Measurements from ENCODE around the gene PTPRZ1.

PTPRZ1 gene

GRCh38 chr7:121872831-121873288 lies at the start of gene PTPRZ1:
Gene PTPRZ1 (plus strand): TSS chr7:121873161. CDS start chr7:121873500, 339 bp downstream.
- DNase-seq: no peak

GRCh38 chr7:121824276-121824675 lies 48.7 kb upstream of the PTPRZ1 start:
- DNase-seq: no peak

GRCh38 chr7:121831351-121831750 lies 41.6 kb upstream of the PTPRZ1 start:
- no peak for DNase-seq

- DNase-seq: no peak
Measured at GRCh38 chr7:121831801-121832200, 41.2 kb upstream of the PTPRZ1 start.

- DNase-seq: no peak
Measured at GRCh38 chr7:121832347-121832746, 40.6 kb upstream of the PTPRZ1 start.

- DNase-seq: no peak
Measured at GRCh38 chr7:121833991-121834390, 39.0 kb upstream of the PTPRZ1 start.

GRCh38 chr7:121837462-121837861 lies 35.5 kb upstream of the PTPRZ1 start:
- no peak for DNase-seq

GRCh38 chr7:121847041-121847440 lies 25.9 kb upstream of the PTPRZ1 start:
- no peak for DNase-seq

GRCh38 chr7:121853307-121853706 lies 19.7 kb upstream of the PTPRZ1 start:
- no peak for DNase-seq

- DNase-seq: no peak
Measured at GRCh38 chr7:121860953-121861352, 12.0 kb upstream of the PTPRZ1 start.

GRCh38 chr7:121862591-121862990 lies 10.4 kb upstream of the PTPRZ1 start:
- DNase-seq: no peak

GRCh38 chr7:121871188-121871587 lies 1.8 kb upstream of the PTPRZ1 start:
- DNase-seq: no peak

- DNase-seq: no peak
Measured at GRCh38 chr7:121873289-121874194, 581 bp downstream of the PTPRZ1 start.

GRCh38 chr7:121874298-121874697 lies 1.3 kb downstream of the PTPRZ1 start:
- DNase-seq: no peak

- no peak for DNase-seq
Measured at GRCh38 chr7:121875203-121875602, 2.2 kb downstream of the PTPRZ1 start.

- no peak for DNase-seq
Measured at GRCh38 chr7:121876656-121877500, 3.9 kb downstream of the PTPRZ1 start.

GRCh38 chr7:121878918-121879464 lies 6.0 kb downstream of the PTPRZ1 start:
- no peak for DNase-seq

- no peak for DNase-seq
Measured at GRCh38 chr7:121879544-121879943, 6.6 kb downstream of the PTPRZ1 start.

- no peak for DNase-seq
Measured at GRCh38 chr7:121882731-121883130, 9.8 kb downstream of the PTPRZ1 start.

- no peak for DNase-seq
Measured at GRCh38 chr7:121885166-121885920, 12.4 kb downstream of the PTPRZ1 start.

- no peak for DNase-seq
Measured at GRCh38 chr7:121887634-121888033, 14.7 kb downstream of the PTPRZ1 start.

GRCh38 chr7:121890833-121891232 lies 17.9 kb downstream of the PTPRZ1 start:
- no peak for DNase-seq

GRCh38 chr7:121891731-121892130 lies 18.8 kb downstream of the PTPRZ1 start:
- DNase-seq: no peak

All from SW 1271 (cell line).